Tibial nerve (tissue), 3 donors: Measurements from ENCODE around the gene ANXA5.

Source experiments
- POLR2A ChIP-seq, 2 donors: fragments of 450-650 bp; IDR thresholded peaks; one replicate each; pipeline ENCODE4 v1.6.1; 2017; ENCODE audit warnings: antibody characterized with exemption in 2 of 2, mild to moderate bottlenecking in 2 of 2, moderate library complexity in 2 of 2
- TF ChIP-seq, protein P1 (sequence below), 5 experiments: fragments of 200-600 bp in 3 of 5; fragments of 450-650 bp in 2 of 5; sonication (generic) in 3 of 5; IDR thresholded peaks; one replicate each; pipeline ENCODE4 v1.5.1; 2016 to 2019; ENCODE audit warnings: antibody characterized with exemption in 5 of 5, mild to moderate bottlenecking in 3 of 5, moderate library complexity in 2 of 5

DNA sequence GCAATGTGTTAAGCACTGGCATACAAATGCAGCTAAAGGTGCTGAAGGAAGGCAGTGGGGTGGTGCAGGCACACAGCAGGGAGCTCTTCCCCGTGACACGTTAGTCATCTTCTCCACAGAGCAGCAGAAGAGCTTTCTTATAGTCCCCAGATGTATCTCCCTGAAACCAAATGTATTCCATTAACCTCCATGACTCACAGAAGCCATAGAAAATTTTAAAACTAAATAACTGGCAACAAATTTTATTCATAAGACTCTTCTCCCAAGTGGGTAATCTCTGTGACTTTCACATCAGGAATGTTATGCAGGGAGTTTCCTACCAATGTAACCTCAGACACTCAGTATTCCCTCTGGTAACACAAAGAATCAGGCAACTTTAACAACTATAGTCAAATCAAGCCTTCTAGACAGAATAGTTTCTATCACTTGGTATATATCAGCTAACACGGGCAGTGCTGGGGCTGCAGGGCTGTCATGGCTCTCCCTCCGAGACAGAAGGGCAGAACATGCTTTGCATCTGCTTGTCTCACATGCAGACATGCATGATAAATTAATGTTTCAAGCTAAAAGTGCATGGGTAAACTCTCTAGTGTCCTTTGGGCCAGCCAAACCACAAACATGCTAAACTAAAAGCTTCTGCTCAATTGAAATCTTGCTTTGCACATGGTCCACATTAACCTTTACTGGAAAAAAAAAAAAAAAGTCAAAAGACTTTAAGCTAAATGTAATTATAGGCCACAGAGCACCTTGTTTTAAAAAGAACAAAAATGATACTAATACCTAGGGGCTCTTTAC is 28.2 kb downstream of the ANXA5 start:
- TF ChIP-seq POLR2A (IDR thresholded peaks at IDR 0.05): no peak
- TF ChIP-seq, protein P1, sequence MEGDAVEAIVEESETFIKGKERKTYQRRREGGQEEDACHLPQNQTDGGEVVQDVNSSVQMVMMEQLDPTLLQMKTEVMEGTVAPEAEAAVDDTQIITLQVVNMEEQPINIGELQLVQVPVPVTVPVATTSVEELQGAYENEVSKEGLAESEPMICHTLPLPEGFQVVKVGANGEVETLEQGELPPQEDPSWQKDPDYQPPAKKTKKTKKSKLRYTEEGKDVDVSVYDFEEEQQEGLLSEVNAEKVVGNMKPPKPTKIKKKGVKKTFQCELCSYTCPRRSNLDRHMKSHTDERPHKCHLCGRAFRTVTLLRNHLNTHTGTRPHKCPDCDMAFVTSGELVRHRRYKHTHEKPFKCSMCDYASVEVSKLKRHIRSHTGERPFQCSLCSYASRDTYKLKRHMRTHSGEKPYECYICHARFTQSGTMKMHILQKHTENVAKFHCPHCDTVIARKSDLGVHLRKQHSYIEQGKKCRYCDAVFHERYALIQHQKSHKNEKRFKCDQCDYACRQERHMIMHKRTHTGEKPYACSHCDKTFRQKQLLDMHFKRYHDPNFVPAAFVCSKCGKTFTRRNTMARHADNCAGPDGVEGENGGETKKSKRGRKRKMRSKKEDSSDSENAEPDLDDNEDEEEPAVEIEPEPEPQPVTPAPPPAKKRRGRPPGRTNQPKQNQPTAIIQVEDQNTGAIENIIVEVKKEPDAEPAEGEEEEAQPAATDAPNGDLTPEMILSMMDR (IDR thresholded peaks at IDR 0.05): no peak
